SK-N-MC (cell line): ENCODE measurements around the gene DIPK2A.

Source experiments
- EZH2 ChIP-seq: fragments of 200-600 bp; sonication (generic); IDR thresholded peaks from one replicate; pipeline ENCODE4 v1.6.1; 2017; ENCODE audit warnings: antibody characterized with exemption
- POLR2AphosphoS5 ChIP-seq: IDR thresholded peaks from 2 replicates; pipeline ENCODE4 v1.6.1; 2012; ENCODE audit warnings: mild to moderate bottlenecking, low read depth, low read length, borderline replicate concordance

GRCh38 chr3:143998266-143998665, 26.6 kb downstream of the DIPK2A start:
- TF ChIP-seq EZH2 (no peak), POLR2AphosphoS5 (no peak)
